ENCODE data around the gene TSHZ1.

DNA sequence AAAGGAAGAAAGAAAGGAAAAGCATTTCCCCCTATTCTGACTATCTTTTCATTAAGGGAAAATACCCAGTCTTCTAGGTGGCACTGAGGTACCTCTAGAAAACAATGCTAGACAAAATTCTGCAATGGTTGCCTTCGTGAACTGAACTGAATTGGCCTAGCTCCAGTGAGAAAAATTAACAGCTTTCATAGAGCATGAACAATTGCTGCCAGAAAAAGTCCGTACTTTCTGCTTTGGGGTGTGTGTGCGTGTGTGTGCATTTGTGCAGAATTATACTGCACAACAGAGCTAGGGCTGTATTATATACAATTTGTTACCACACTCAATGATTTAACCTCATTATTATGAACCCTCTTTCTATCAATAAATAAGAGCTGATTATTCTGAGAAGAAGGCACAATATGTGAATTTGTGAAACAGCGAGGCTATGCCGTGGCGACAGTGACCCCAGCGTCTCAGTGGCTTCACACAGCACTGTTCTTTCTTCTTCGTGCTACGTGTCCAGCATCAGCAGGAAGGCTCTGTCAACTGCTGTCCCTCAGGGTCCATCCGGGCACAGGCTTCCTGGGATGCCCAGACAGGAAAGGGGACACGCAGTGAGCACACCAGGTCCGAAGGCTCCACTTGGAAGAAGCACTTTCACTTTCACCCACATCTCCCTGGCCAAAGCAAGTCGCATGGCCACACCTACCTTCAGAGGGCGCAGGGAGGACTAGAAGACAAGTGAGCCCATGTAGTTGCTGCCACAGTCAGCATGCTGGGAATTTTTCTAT is 49.2 kb upstream of the TSHZ1 start:
- TF ChIP-seq CTCF (IDR thresholded peaks at IDR 0.05) (no peak), POLR2A (IDR thresholded peaks at IDR 0.05) (no peak)

All from esophagus squamous epithelium (tissue), 4 donors.